IPS DF 19.7 (cell line): ENCODE measurements around the gene PPP6R2.
"Not testable (repeated sequence)": the region's sequence is repeated elsewhere in the genome, so short reads cannot be mapped to it uniquely, and the experiment has no call there.

Experiments
- DNase-seq: peaks from one replicate; pipeline ENCODE4 v3.0.0-alpha.2; 2013; ENCODE audit warnings: low read depth, low spot score

Gene PPP6R2

GRCh38 chr22:50398831-50399648 is 55.9 kb downstream of the PPP6R2 start:
- DNase-seq, result no peak

GRCh38 chr22:50399751-50400331 is 56.7 kb downstream of the PPP6R2 start:
- peak; percentile 23 for DNase-seq

GRCh38 chr22:50400406-50400805 is 57.3 kb downstream of the PPP6R2 start:
- no peak for DNase-seq

- no peak for DNase-seq
Measured at GRCh38 chr22:50400931-50401330, 57.8 kb downstream of the PPP6R2 start.

GRCh38 chr22:50401907-50402306 is 58.8 kb downstream of the PPP6R2 start:
- no peak for DNase-seq

GRCh38 chr22:50403701-50404101 is 60.6 kb downstream of the PPP6R2 start:
- no peak for DNase-seq

- DNase-seq, result no peak
Measured at GRCh38 chr22:50406416-50407170, 63.5 kb downstream of the PPP6R2 start.

- no peak for DNase-seq
Measured at GRCh38 chr22:50408311-50408710, 65.2 kb downstream of the PPP6R2 start.

GRCh38 chr22:50408954-50409353 is 65.8 kb downstream of the PPP6R2 start:
- not testable (repeated sequence) for DNase-seq

- no peak for DNase-seq
Measured at GRCh38 chr22:50414476-50415248, 71.5 kb downstream of the PPP6R2 start.

- DNase-seq, result no peak
Measured at GRCh38 chr22:50415426-50415825, 72.3 kb downstream of the PPP6R2 start.

- no peak for DNase-seq
Measured at GRCh38 chr22:50416996-50417395, 73.9 kb downstream of the PPP6R2 start.

- no peak for DNase-seq
Measured at GRCh38 chr22:50417411-50418210, 74.5 kb downstream of the PPP6R2 start.

GRCh38 chr22:50418624-50419023 is 75.5 kb downstream of the PPP6R2 start:
- DNase-seq, result no peak

GRCh38 chr22:50419116-50419515 is 76.0 kb downstream of the PPP6R2 start:
- DNase-seq, result no peak

GRCh38 chr22:50420015-50420414 is 76.9 kb downstream of the PPP6R2 start:
- DNase-seq, result no peak

- DNase-seq, result no peak
Measured at GRCh38 chr22:50420581-50420980, 77.5 kb downstream of the PPP6R2 start.

GRCh38 chr22:50422046-50422445 is 78.9 kb downstream of the PPP6R2 start:
- DNase-seq, result no peak

GRCh38 chr22:50422961-50423815 is 80.1 kb downstream of the PPP6R2 start:
- DNase-seq, result no peak

- no peak for DNase-seq
Measured at GRCh38 chr22:50423956-50424355, 80.8 kb downstream of the PPP6R2 start.
